H1 (cell line): Measurements from ENCODE around the gene MAP3K3. TPM values are rescaled to one million over a fixed set of nuclear protein-coding genes. Genes with fewer than 3 reads are reported as not detected.

Source experiments
- CTCF ChIA-PET: fragments of 300-600 bp; sonication (Branson Sonifier 250); formaldehyde crosslinking; loops from one replicate; lab custom pipeline; 2021; ENCODE audit not compliant: partially characterized antibody; lab: Charles Lee
- POLR2A ChIA-PET: fragments of 300-600 bp; sonication (Branson Sonifier 250); formaldehyde crosslinking; loops from one replicate; lab custom pipeline; 2021; ENCODE audit warnings: inconsistent platforms; ENCODE audit not compliant: partially characterized antibody; lab: Charles Lee
- DNase-seq, 2 experiments: peaks; one replicate each; pipeline versions ENCODE4 v3.0.0 to v3.0.0-alpha.2; 2010 to 2022; ENCODE audit warnings: low spot score in 2 of 2, low read depth in 1 of 2, mixed read lengths in 1 of 2
- FAIRE-seq: peaks from 2 replicates; lab custom pipeline; 2011; peaks lifted over from hg19 to GRCh38; lab: Jason Lieb, UNC
- H2AFZ ChIP-seq: 2 replicates; pipeline ENCODE4 v1.8.1; 2012; ENCODE audit warnings: low read length, inconsistent platforms
- H2AK5ac ChIP-seq: 2 replicates; pipeline ENCODE4 v1.6.1; 2013; ENCODE audit warnings: low read depth, low read length
- H2BK120ac ChIP-seq: replicated peaks from 2 replicates; pipeline ENCODE3; 2013; ENCODE audit warnings: low read depth, low read length, inconsistent platforms
- H2BK12ac ChIP-seq: 2 replicates; pipeline ENCODE4 v1.6.1; 2013; ENCODE audit warnings: low read depth, low read length
- H2BK15ac ChIP-seq: 2 replicates; pipeline ENCODE4 v1.6.1; 2013; ENCODE audit warnings: low read length
- H2BK20ac ChIP-seq: 2 replicates; pipeline ENCODE4 v1.6.1; 2013; ENCODE audit warnings: low read length
- H2BK5ac ChIP-seq: 2 replicates; pipeline ENCODE4 v1.6.1; 2013; ENCODE audit warnings: low read depth, low read length
- H3K14ac ChIP-seq: 2 replicates; pipeline ENCODE4 v1.6.1; 2013; ENCODE audit warnings: inconsistent platforms; ENCODE audit not compliant: insufficient read length
- H3K18ac ChIP-seq: 2 replicates; pipeline ENCODE4 v1.6.1; 2013; ENCODE audit warnings: low read length; ENCODE audit errors: extremely low read depth
- H3K23ac ChIP-seq: 2 replicates; pipeline ENCODE4 v1.6.1; 2013; ENCODE audit warnings: inconsistent platforms; ENCODE audit not compliant: insufficient read length
- H3K23me2 ChIP-seq: 2 replicates; pipeline ENCODE4 v1.6.1; 2013; ENCODE audit warnings: low read depth, low read length
- H3K27ac ChIP-seq: 2 replicates; pipeline ENCODE4 v1.6.1; 2011; ENCODE audit warnings: low read depth, low read length, inconsistent platforms
- H3K27me3 ChIP-seq, 4 experiments: replicated peaks in 1 of 4; 1 replicate in 1 of 4; 2 replicates in 3 of 4; pipeline versions ENCODE4 v1.6.1 to v1.8.1; 2011 to 2013; ENCODE audit warnings: low read length in 3 of 4, mild to moderate bottlenecking in 3 of 4, inconsistent platforms in 2 of 4, mixed read lengths in 2 of 4, moderate library complexity in 1 of 4; ENCODE audit not compliant: control insufficient read depth in 3 of 4, insufficient read depth in 3 of 4; ENCODE audit errors: extremely low read depth in 1 of 4
- H3K36me3 ChIP-seq, 4 experiments: 2 replicates each; pipeline versions ENCODE4 v1.6.1 to v1.8.1; 2011 to 2013; ENCODE audit warnings: mild to moderate bottlenecking in 4 of 4, low read length in 3 of 4, moderate library complexity in 2 of 4, control low read depth in 1 of 4, inconsistent platforms in 1 of 4; ENCODE audit not compliant: insufficient read depth in 4 of 4, control insufficient read depth in 2 of 4
- H3K4ac ChIP-seq: replicated peaks from 2 replicates; pipeline ENCODE3; 2013; ENCODE audit warnings: low read length, low read depth, mixed read lengths, inconsistent platforms; ENCODE audit not compliant: insufficient read length
- H3K4me1 ChIP-seq, 4 experiments: replicated peaks in 1 of 4; 1 replicate in 1 of 4; 2 replicates in 3 of 4; pipeline versions ENCODE4 v1.6.1 to v1.8.1; 2011 to 2013; ENCODE audit warnings: low read length in 3 of 4, inconsistent platforms in 2 of 4, mixed read lengths in 1 of 4; ENCODE audit not compliant: insufficient read depth in 4 of 4, control insufficient read depth in 3 of 4
- H3K4me2 ChIP-seq, 2 experiments: 2 replicates each; pipeline versions ENCODE4 v1.6.1 to v1.8.1; 2011 to 2013; ENCODE audit warnings: low read depth in 2 of 2, low read length in 2 of 2, control low read depth in 1 of 2, inconsistent platforms in 1 of 2, mild to moderate bottlenecking in 1 of 2; ENCODE audit not compliant: insufficient read depth in 1 of 2
- H3K4me3 ChIP-seq, 4 experiments: fragments of 200-600, 300-600 bp in 1 of 4; sonication (generic), shearing (Covaris generic), sonication (Bioruptor Twin) in 1 of 4; 2 replicates each; pipeline versions ENCODE4 v1.5.1 to v1.8.1; 2011 to 2016; ENCODE audit warnings: low read length in 4 of 4, low read depth in 3 of 4, control low read depth in 2 of 4, inconsistent platforms in 2 of 4, mild to moderate bottlenecking in 2 of 4, mixed read lengths in 1 of 4, moderate library complexity in 1 of 4; ENCODE audit not compliant: insufficient read depth in 2 of 4; ENCODE audit errors: extremely low read depth in 1 of 4
- H3K56ac ChIP-seq: replicated peaks from 2 replicates; pipeline ENCODE3; 2013; ENCODE audit warnings: low read depth, mild to moderate bottlenecking, mixed read lengths, low read length, inconsistent platforms; ENCODE audit not compliant: insufficient read length
- H3K79me1 ChIP-seq: 2 replicates; pipeline ENCODE4 v1.6.1; 2013; ENCODE audit warnings: low read depth, low read length, control low read depth
- H3K79me2 ChIP-seq, 2 experiments: 2 replicates each; pipeline versions ENCODE4 v1.6.1 to v1.8.1; 2012 to 2013; ENCODE audit warnings: low read length in 2 of 2, mild to moderate bottlenecking in 2 of 2, inconsistent platforms in 1 of 2; ENCODE audit not compliant: insufficient read depth in 2 of 2, control insufficient read depth in 1 of 2
- H3K9ac ChIP-seq, 4 experiments: replicated peaks in 1 of 4; 1 replicate in 1 of 4; 2 replicates in 3 of 4; pipeline versions ENCODE4 v1.6.1 to v1.8.1; 2011 to 2013; ENCODE audit warnings: low read depth in 3 of 4, low read length in 3 of 4, control low read depth in 2 of 4, mild to moderate bottlenecking in 2 of 4, moderate library complexity in 2 of 4, inconsistent platforms in 1 of 4; ENCODE audit errors: extremely low read depth in 1 of 4
- H3K9me3 ChIP-seq, 2 experiments: 2 replicates each; pipeline versions ENCODE4 v1.6.1 to v1.8.1; 2012 to 2013; ENCODE audit warnings: mild to moderate bottlenecking in 2 of 2, moderate library complexity in 2 of 2, control low read depth in 1 of 2, inconsistent platforms in 1 of 2, low read depth in 1 of 2, low read length in 1 of 2, mixed read lengths in 1 of 2; ENCODE audit not compliant: insufficient read depth in 2 of 2
- H4K20me1 ChIP-seq, 2 experiments: replicated peaks in 1 of 2; 2 replicates each; pipeline versions ENCODE3 to v1.8.1; 2011 to 2013; ENCODE audit warnings: inconsistent platforms in 2 of 2, low read length in 2 of 2, mild to moderate bottlenecking in 1 of 2; ENCODE audit not compliant: insufficient read depth in 2 of 2, control insufficient read depth in 1 of 2
- H4K5ac ChIP-seq: 2 replicates; pipeline ENCODE4 v1.6.1; 2013; ENCODE audit warnings: low read length, low read depth, mixed read lengths, inconsistent platforms; ENCODE audit not compliant: insufficient read length
- H4K8ac ChIP-seq: 2 replicates; pipeline ENCODE4 v1.8.0; 2013; ENCODE audit warnings: mild to moderate bottlenecking, moderate library complexity, low read length, inconsistent platforms; ENCODE audit not compliant: insufficient read depth; ENCODE audit errors: extremely low read depth
- H4K91ac ChIP-seq: replicated peaks from 2 replicates; pipeline ENCODE3; 2013; ENCODE audit warnings: low read length, mixed read lengths, inconsistent platforms; ENCODE audit not compliant: insufficient read length
- ASH2L ChIP-seq: fragments of 200-600, 300-600 bp; sonication (generic); IDR thresholded peaks from one replicate; pipeline ENCODE4 v1.7.1; 2017; ENCODE audit warnings: low read length
- ATF3 ChIP-seq: IDR thresholded peaks from 2 replicates; pipeline ENCODE4 v1.6.1; 2011; ENCODE audit warnings: low read depth, mild to moderate bottlenecking, low read length; ENCODE audit not compliant: insufficient read depth
- EGR1 ChIP-seq: IDR thresholded peaks from 2 replicates; pipeline ENCODE4 v1.6.1; 2011; ENCODE audit warnings: low read depth, low read length, borderline replicate concordance
- GABPA ChIP-seq: IDR thresholded peaks from 2 replicates; pipeline ENCODE4 v1.6.1; 2011; ENCODE audit warnings: mild to moderate bottlenecking, low read length, moderate library complexity, borderline replicate concordance; ENCODE audit not compliant: insufficient read depth
- GTF2F1 ChIP-seq: IDR thresholded peaks from 2 replicates; pipeline ENCODE4 v1.6.1; 2012; ENCODE audit warnings: low read depth, low read length, improper control_type of control experiment, borderline replicate concordance
- KDM1A ChIP-seq: fragments of 200-600, 300-600 bp; sonication (generic); IDR thresholded peaks from 2 replicates; pipeline ENCODE4 v1.7.1; 2016; ENCODE audit warnings: mild to moderate bottlenecking, low read length, borderline replicate concordance
- KDM4A ChIP-seq: IDR thresholded peaks from one replicate; pipeline ENCODE4 v1.7.1; 2012; ENCODE audit warnings: low read depth, mild to moderate bottlenecking, moderate library complexity, low read length, inconsistent platforms; ENCODE audit not compliant: severe bottlenecking
- MAFK ChIP-seq: IDR thresholded peaks from 2 replicates; pipeline ENCODE4 v1.6.1; 2012; ENCODE audit warnings: low read depth, mild to moderate bottlenecking, improper control_type of control experiment, low read length
- POLR2A ChIP-seq, 2 experiments: IDR thresholded peaks; 1 replicate in 1 of 2; 2 replicates in 1 of 2; pipeline ENCODE4 v1.6.1; 2011; ENCODE audit warnings: low read depth in 2 of 2, low read length in 2 of 2, mild to moderate bottlenecking in 2 of 2; ENCODE audit errors: control extremely low read depth in 1 of 2
- POU5F1 ChIP-seq: IDR thresholded peaks from 2 replicates; pipeline ENCODE4 v1.6.1; 2011; ENCODE audit warnings: low read depth, mild to moderate bottlenecking, low read length, moderate library complexity
- TBP ChIP-seq: IDR thresholded peaks from 2 replicates; pipeline ENCODE4 v1.6.1; 2011; ENCODE audit warnings: low read depth, low read length, improper control_type of control experiment
- WGBS, 2 experiments: shearing (Covaris generic) in 1 of 2; methylation state at CpG; one replicate each; pipeline versions ENCODE4 v1.1.6 to v1.1.7; 2013 to 2015; ENCODE audit warnings: low lambda C conversion rate in 2 of 2, mixed read lengths in 2 of 2, inconsistent platforms in 1 of 2, low coverage in 1 of 2, missing lambda C conversion rate in 1 of 2; ENCODE audit not compliant: insufficient replicate concordance in 2 of 2, insufficient coverage in 1 of 2, insufficient read length in 1 of 2; ENCODE audit errors: extremely low coverage in 1 of 2, missing lambda C conversion rate in 1 of 2; 5-methylcytosine and 5-hydroxymethylcytosine counted together
- polyA plus RNA-seq, 7 experiments: library from polyadenylated mRNA; depleted of rRNA in 3 of 7; stranded (reverse) in 5 of 7; unstranded in 2 of 7; fragments of >200 nt in 5 of 7; fragments of 200-250 nt in 2 of 7; gene quantifications; 1 replicate in 5 of 7; 2 replicates in 1 of 7; 4 replicates in 1 of 7; pipeline versions ENCODE4 v1.2.1 to v1.2.3, GENCODE V29; 2011 to 2013; ENCODE audit warnings: missing spikeins in 2 of 7, mixed read lengths in 2 of 7
- total RNA-seq: library from RNA; stranded (reverse); fragmentation: NEBNext Ultra II Directional; extraction: Animal tissue kit (Norgen Biotek cat#: 25700); gene quantifications from 2 replicates; pipeline ENCODE4 v1.2.1, GENCODE V29; 2021

MAP3K3 gene
- total and polyA plus RNA-seq, 2 of the 8 experiments (the other 6 are each of a cell fraction or from before 2014, with no cell fraction given) = 10.3 to 21.0 TPM

- no peak overlapping the region for H2BK12ac ChIP-seq
- no peak for DNase-seq
- no peak overlapping the region for H3K23ac ChIP-seq
- H3K79me1 ChIP-seq = no peaks in the 10 kb centered on the region; the same call in 1 of the 2 replicates
- WGBS, 2 experiments = 86% methylated on average over 7 of the region's 7 CpGs; no CpG with 5 or more reads in 1 of the 2 experiments
- no peak overlapping the region for H2AK5ac ChIP-seq
- ChIA-PET CTCF (interaction anchor here (0.8 to 3.2 kb wide), 8 partner anchors 9 to 172 kb away, joined by 3 to 10 read pairs (median 5); no protein-coding TSS in a partner anchor), POLR2A (interaction anchor here (0.6 to 1.9 kb wide), 8 partner anchors 16 to 984 kb away, joined by 3 to 6 read pairs (median 3); partner anchors contain the start of gene TACO1)
- no peak overlapping the region; a peak in 1 of 7 replicates for H3K9ac ChIP-seq
- no peak overlapping the region for H4K8ac ChIP-seq
- FAIRE-seq = no peak
- H4K20me1 ChIP-seq = peaks cover 4 to 10% of the 10 kb centered on the region in 2 experiments
- H3K23me2 ChIP-seq = no peaks in the 10 kb centered on the region
- H3K4me1 ChIP-seq = peaks cover 0 to 6% (median 3%) of the 10 kb centered on the region in 4 experiments; a peak in 4 of 7 replicates
- no peak overlapping the region for H3K4ac ChIP-seq
- H2AFZ ChIP-seq = no peak overlapping the region
- H2BK120ac ChIP-seq = no peak overlapping the region
- H3K27me3 ChIP-seq = no peaks in the 10 kb centered on the region
- TF ChIP-seq EGR1 (no peak), POU5F1 (no peak), KDM1A (no peak), TBP (no peak), GTF2F1 (no peak), MAFK (no peak), ASH2L (no peak), POLR2A (IDR thresholded peaks at IDR 0.05; ENCODE audit: control extremely low read depth in 1 of 2, low read depth in 2 of 2, low read length in 2 of 2) (no peak), GABPA (no peak), ATF3 (no peak), KDM4A (no peak)
- no peak overlapping the region for H3K18ac ChIP-seq
- H3K27ac ChIP-seq = no peak overlapping the region
- no peak overlapping the region for H2BK20ac ChIP-seq
- H3K56ac ChIP-seq = no peak overlapping the region
- no peaks in the 10 kb centered on the region for H3K9me3 ChIP-seq
- H2BK5ac ChIP-seq = no peak overlapping the region; the same call in 1 of the 2 replicates
- H3K4me2 ChIP-seq = no peak overlapping the region
- no peak overlapping the region for H4K91ac ChIP-seq
- H2BK15ac ChIP-seq = no peak overlapping the region
- no peak overlapping the region for H4K5ac ChIP-seq
- peaks cover 0 to 40% of the 10 kb centered on the region in 2 experiments; a peak in 1 of 4 replicates for H3K79me2 ChIP-seq
- H3K36me3 ChIP-seq = peaks cover 2 to 22% (median 4%) of the 10 kb centered on the region in 4 experiments; a peak in 5 of 8 replicates
- H3K14ac ChIP-seq = no peak overlapping the region
- no peak overlapping the region for H3K4me3 ChIP-seq
Measured at GRCh38 chr17:63578027-63578768, 44.0 kb upstream of the MAP3K3 start.
